ENCODE results near the gene PHGDH.
"Not testable (repeated sequence)": the region's sequence is repeated elsewhere in the genome, so short reads cannot be mapped to it uniquely, and the experiment has no call there.

The PHGDH gene

DNA sequence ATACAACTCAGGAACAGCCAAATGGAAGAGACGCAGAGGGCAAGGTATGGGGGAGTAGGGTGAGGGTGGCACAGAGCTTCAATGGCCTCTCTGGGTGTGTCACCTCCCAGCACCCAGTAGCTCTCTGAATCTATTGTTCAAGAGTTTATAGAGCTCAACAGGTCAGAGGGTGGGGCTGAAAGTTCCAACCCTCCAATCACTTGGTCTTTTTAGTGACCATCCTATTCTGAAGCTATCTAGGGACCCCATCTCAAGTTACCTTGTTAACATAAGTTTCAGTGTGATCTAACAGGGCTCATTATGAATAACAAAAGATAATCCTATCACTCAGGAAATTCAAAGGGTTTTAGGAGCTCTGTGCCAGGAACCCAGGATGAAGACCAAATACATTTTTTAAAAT lies 32.5 kb upstream of the PHGDH start:
- Histone ChIP-seq H3K4me1 (ENCODE audit: insufficient read depth, low read length) (peaks cover 23% of the 10 kb centered on the region), H3K27me3 (ENCODE audit: insufficient read depth, low read length) (no peaks in the 10 kb centered on the region), H3K9me3 (ENCODE audit: insufficient read depth, low read depth, low read length) (no peaks in the 10 kb centered on the region), H3K27ac (ENCODE audit: low read depth, low read length) (no peak overlapping the region), H3K36me3 (ENCODE audit: insufficient read depth, low read length) (no peaks in the 10 kb centered on the region), H3K9ac (ENCODE audit: low read depth, low read length) (no peak overlapping the region), H3K4me3 (ENCODE audit: low read length) (no peak overlapping the region)
- WGBS: 100% methylated on average over 1 of the region's 1 CpG

- no peaks in the 10 kb centered on the region for H3K9me3 ChIP-seq (ENCODE audit: insufficient read depth, low read depth, low read length)
- H3K4me3 ChIP-seq (ENCODE audit: low read length): no peak overlapping the region
- H3K27ac ChIP-seq (ENCODE audit: low read depth, low read length): no peak overlapping the region
- no peaks in the 10 kb centered on the region for H3K36me3 ChIP-seq (ENCODE audit: insufficient read depth, low read length)
- no peaks in the 10 kb centered on the region for H3K27me3 ChIP-seq (ENCODE audit: insufficient read depth, low read length)
- no peak overlapping the region for H3K9ac ChIP-seq (ENCODE audit: low read depth, low read length)
- H3K4me1 ChIP-seq (ENCODE audit: insufficient read depth, low read length): peaks cover 14% of the 10 kb centered on the region
- WGBS: over 99% methylated on average over 2 of the region's 3 CpGs
These were observed 31.5 kb upstream of the PHGDH start for GRCh38 chr1:119680193-119680592.

DNA sequence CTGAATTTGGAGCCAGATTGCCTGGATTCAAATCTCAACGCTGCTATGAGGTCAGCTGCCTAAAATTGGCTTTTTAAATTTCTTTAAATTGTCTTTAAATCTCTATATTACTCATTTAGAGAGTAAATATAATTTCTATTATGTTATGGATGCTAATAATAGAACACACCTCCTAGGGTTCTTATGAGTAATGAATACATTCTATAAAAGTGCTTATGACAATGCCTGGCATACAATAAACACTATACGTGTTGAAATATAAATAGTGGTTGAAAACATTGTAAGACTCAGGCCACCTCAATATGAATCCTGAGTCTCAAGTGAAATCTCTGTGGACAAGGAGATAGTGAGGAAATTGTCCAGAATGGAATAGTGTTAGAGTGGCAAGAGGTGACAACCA lies 31.0 kb upstream of the PHGDH start:
- WGBS: 100% methylated on average over 2 of the region's 2 CpGs
- no peaks in the 10 kb centered on the region for H3K9me3 ChIP-seq (ENCODE audit: insufficient read depth, low read depth, low read length)
- H3K36me3 ChIP-seq (ENCODE audit: insufficient read depth, low read length): no peaks in the 10 kb centered on the region
- peaks cover 14% of the 10 kb centered on the region for H3K4me1 ChIP-seq (ENCODE audit: insufficient read depth, low read length)
- no peak overlapping the region for H3K4me3 ChIP-seq (ENCODE audit: low read length)
- H3K9ac ChIP-seq (ENCODE audit: low read depth, low read length): no peak overlapping the region
- no peak overlapping the region for H3K27ac ChIP-seq (ENCODE audit: low read depth, low read length)
- no peaks in the 10 kb centered on the region for H3K27me3 ChIP-seq (ENCODE audit: insufficient read depth, low read length)

DNA sequence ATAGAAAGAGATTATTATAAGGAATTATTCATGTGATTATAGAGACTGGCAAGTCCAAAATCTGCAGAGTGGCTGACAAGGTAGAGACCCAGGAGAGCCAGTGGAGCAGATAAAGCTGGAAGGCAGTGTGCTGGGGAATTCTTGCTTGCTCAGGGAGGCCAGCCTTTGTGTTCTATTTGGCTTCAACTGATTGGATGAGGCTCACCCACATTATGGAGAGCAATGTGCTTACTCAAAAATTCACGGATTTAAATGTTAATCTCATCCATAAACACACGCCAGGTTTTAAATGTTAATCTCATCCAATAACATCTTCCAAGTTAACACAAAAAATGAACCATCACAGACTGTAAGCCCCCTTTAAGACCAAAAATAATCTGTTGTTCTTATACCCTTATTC lies 30.2 kb upstream of the PHGDH start:
- H3K9ac ChIP-seq (ENCODE audit: low read depth, low read length): no peak overlapping the region
- no peaks in the 10 kb centered on the region for H3K9me3 ChIP-seq (ENCODE audit: insufficient read depth, low read depth, low read length)
- no peaks in the 10 kb centered on the region for H3K27me3 ChIP-seq (ENCODE audit: insufficient read depth, low read length)
- no peak overlapping the region for H3K27ac ChIP-seq (ENCODE audit: low read depth, low read length)
- H3K4me1 ChIP-seq (ENCODE audit: insufficient read depth, low read length): peaks cover 19% of the 10 kb centered on the region
- WGBS: 92% methylated on average over 2 of the region's 2 CpGs
- H3K36me3 ChIP-seq (ENCODE audit: insufficient read depth, low read length): no peaks in the 10 kb centered on the region
- no peak overlapping the region for H3K4me3 ChIP-seq (ENCODE audit: low read length)

DNA sequence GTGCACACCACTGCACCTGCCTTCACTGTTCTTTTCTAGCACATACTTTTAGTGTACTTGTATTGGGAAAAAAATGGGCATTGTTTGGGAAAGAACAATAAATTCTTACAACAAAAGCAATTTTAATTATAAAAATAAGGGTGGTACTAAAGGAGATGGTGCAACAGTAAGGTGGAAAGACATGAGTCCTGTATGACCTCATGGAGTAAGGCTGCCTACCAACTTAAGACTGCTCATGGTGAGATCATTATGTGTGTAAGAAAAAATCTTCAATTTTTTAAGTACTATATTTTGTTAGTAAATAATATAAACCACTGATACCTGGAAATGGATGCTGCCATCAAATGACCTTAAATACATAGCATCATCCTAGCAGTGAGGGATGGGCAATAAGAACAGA lies 29.6 kb upstream of the PHGDH start:
- Histone ChIP-seq H3K27ac (ENCODE audit: low read depth, low read length) (no peak overlapping the region), H3K4me1 (ENCODE audit: insufficient read depth, low read length) (peaks cover 25% of the 10 kb centered on the region), H3K9ac (ENCODE audit: low read depth, low read length) (no peak overlapping the region), H3K9me3 (ENCODE audit: insufficient read depth, low read depth, low read length) (no peaks in the 10 kb centered on the region), H3K36me3 (ENCODE audit: insufficient read depth, low read length) (no peaks in the 10 kb centered on the region), H3K27me3 (ENCODE audit: insufficient read depth, low read length) (no peaks in the 10 kb centered on the region), H3K4me3 (ENCODE audit: low read length) (no peak overlapping the region)

DNA sequence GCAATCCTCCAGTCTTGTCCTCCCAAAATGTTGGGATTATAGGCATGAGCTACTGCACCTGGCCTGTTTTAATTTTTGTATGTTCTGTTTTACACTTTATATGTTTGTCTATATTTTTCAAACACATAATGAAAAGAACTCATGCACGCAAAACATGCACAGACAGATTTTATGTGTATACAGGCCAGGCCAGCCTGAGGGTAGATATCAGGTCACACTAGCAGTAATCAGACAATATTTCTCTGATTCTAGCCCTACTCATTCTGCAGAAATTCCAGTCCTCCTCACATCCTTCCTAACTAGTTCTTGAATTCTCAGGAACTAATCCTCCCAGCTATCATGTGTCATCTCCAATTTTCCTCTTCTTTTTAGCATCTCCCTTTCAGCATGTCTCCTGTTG lies 27.8 kb upstream of the PHGDH start:
- H3K4me1 ChIP-seq (ENCODE audit: insufficient read depth, low read length): peaks cover 39% of the 10 kb centered on the region
- no peak overlapping the region for H3K4me3 ChIP-seq (ENCODE audit: low read length)
- no peak overlapping the region for H3K9ac ChIP-seq (ENCODE audit: low read depth, low read length)
- no peak overlapping the region for H3K27ac ChIP-seq (ENCODE audit: low read depth, low read length)
- H3K27me3 ChIP-seq (ENCODE audit: insufficient read depth, low read length): no peaks in the 10 kb centered on the region
- WGBS: 89% methylated on average over 1 of the region's 1 CpG
- no peaks in the 10 kb centered on the region for H3K36me3 ChIP-seq (ENCODE audit: insufficient read depth, low read length)
- no peaks in the 10 kb centered on the region for H3K9me3 ChIP-seq (ENCODE audit: insufficient read depth, low read depth, low read length)

DNA sequence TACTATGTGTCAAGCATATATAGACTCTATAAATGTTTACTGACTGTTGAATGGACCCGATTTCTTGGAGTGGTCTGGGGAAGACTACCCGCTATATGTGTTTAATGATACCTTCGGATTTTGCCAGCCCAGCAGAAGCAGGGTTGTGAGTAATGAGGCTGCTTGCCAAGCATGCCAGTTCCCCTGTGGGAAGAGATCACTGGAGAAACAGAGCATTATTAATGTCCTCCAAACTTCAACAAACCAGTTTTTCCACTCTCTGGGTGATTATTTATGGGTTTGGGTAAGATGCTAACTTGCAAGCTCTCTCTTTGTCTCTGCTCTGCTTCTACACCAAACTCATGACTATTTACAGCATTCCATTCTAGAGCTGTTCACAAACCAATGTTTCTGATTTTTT lies 25.1 kb upstream of the PHGDH start:
- no peaks in the 10 kb centered on the region for H3K27me3 ChIP-seq (ENCODE audit: insufficient read depth, low read length)
- H3K4me1 ChIP-seq (ENCODE audit: insufficient read depth, low read length): peaks cover 38% of the 10 kb centered on the region
- H3K4me3 ChIP-seq (ENCODE audit: low read length): no peak overlapping the region
- H3K27ac ChIP-seq (ENCODE audit: low read depth, low read length): peak overlapping the region; percentile 4
- no peaks in the 10 kb centered on the region for H3K9me3 ChIP-seq (ENCODE audit: insufficient read depth, low read depth, low read length)
- H3K36me3 ChIP-seq (ENCODE audit: insufficient read depth, low read length): no peaks in the 10 kb centered on the region
- 96% methylated on average over 3 of the region's 3 CpGs for WGBS
- 0 out of 2 replicates have a peak overlapping the region, but pooled peaks have one; percentile 10 for H3K9ac ChIP-seq (ENCODE audit: low read depth, low read length)

DNA sequence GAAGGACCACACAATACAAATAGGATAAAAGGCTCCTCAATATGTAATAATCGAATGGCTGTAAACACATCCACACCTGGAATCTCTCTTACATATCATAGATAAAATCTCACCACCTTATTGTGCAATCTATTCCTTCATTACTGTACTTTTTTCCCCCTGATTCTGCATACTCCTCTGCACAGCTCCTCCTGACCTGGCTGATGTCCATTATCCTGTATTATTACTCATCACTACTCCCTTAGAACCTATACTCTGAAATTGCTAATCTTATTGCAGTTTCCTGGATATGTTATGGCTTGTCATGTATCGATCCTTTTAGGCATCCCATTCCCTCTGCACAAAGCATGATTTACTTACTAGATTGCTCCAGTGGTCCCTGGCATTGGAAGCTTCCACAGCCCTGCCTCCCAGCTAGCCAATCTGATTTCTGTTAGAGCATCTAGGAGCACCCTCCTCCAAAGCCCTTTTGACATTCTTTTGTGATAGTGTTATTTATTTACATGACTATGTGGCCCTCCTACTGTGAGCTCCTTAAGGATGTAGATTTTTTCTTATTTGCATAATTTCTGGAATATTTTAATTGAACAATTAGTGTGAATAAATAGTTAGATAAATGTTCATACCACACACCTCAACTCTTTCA lies 24.2 kb upstream of the PHGDH start:
- peak overlapping the region; percentile 12; the same call in 1 of the 2 replicates for H3K27ac ChIP-seq (ENCODE audit: low read depth, low read length)
- H3K27me3 ChIP-seq (ENCODE audit: insufficient read depth, low read length): no peaks in the 10 kb centered on the region
- peaks cover 38% of the 10 kb centered on the region for H3K4me1 ChIP-seq (ENCODE audit: insufficient read depth, low read length)
- no peaks in the 10 kb centered on the region for H3K9me3 ChIP-seq (ENCODE audit: insufficient read depth, low read depth, low read length)
- H3K4me3 ChIP-seq (ENCODE audit: low read length): no peak overlapping the region
- no peak overlapping the region for H3K9ac ChIP-seq (ENCODE audit: low read depth, low read length)
- H3K36me3 ChIP-seq (ENCODE audit: insufficient read depth, low read length): no peaks in the 10 kb centered on the region
- 81% methylated on average over 2 of the region's 2 CpGs for WGBS

GRCh38 chr1:119688810-119689209 lies 22.9 kb upstream of the PHGDH start:
- Histone ChIP-seq H3K27ac (ENCODE audit: low read depth, low read length) (peak overlapping the region; percentile 12; the same call in 1 of the 2 replicates), H3K4me3 (ENCODE audit: low read length) (no peak overlapping the region), H3K4me1 (ENCODE audit: insufficient read depth, low read length) (peaks cover 38% of the 10 kb centered on the region), H3K9ac (ENCODE audit: low read depth, low read length) (no peak overlapping the region), H3K9me3 (ENCODE audit: insufficient read depth, low read depth, low read length) (no peaks in the 10 kb centered on the region), H3K27me3 (ENCODE audit: insufficient read depth, low read length) (no peaks in the 10 kb centered on the region), H3K36me3 (ENCODE audit: insufficient read depth, low read length) (no peaks in the 10 kb centered on the region)

DNA sequence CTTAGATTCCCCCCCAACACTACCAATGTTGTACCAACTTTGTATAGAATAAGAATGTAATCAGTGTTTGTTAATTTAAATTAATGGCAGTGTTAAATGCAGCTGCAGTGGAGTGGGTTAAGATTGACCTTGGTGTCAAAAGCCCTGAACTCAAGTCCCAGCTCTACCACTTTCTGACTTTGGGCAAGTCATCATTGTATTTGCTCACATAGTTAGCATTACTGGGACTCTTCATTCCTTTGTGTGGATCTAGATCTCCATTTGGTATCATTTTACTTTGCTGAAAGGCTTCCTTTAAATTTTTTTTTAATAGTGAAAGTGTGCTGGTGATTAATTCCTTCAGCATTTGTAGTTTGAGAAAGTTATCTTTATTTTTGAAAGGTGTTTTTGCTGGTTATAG lies 22.2 kb upstream of the PHGDH start:
- Histone ChIP-seq H3K27me3 (ENCODE audit: insufficient read depth, low read length) (no peaks in the 10 kb centered on the region), H3K9ac (ENCODE audit: low read depth, low read length) (no peak overlapping the region)

DNA sequence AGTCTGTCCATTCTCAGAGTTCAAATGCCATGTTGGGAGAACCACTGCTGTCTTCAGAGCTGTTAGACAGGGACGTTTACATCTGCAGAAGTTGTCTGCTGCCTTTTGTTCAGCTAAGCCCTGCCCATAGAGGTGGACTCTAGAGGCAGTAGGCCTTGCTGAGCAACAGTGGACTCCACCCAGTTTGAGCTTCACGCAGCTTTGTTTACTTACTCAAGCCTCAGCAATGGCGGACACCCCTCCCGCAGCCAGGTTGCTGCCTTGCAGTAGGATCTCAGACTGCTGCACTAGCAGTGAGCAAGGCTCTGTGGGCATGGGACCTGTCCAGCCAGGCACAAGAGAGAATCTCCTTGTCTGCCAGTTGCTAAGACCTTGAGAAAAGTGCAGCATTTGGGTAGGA lies 14.9 kb upstream of the PHGDH start:
- 87% methylated on average over 4 of the region's 4 CpGs for WGBS
- H3K9ac ChIP-seq (ENCODE audit: low read depth, low read length); H3K36me3 ChIP-seq (ENCODE audit: insufficient read depth, low read length); H3K27ac ChIP-seq (ENCODE audit: low read depth, low read length); H3K27me3 ChIP-seq (ENCODE audit: insufficient read depth, low read length); H3K4me1 ChIP-seq (ENCODE audit: insufficient read depth, low read length); H3K4me3 ChIP-seq (ENCODE audit: low read length): not testable (repeated sequence)
- H3K9me3 ChIP-seq (ENCODE audit: insufficient read depth, low read depth, low read length): peaks cover 15% of the 10 kb centered on the region

More for the DNA sequence above, 22.2 kb upstream of the PHGDH start:
- Histone ChIP-seq H3K36me3 (ENCODE audit: insufficient read depth, low read length) (no peaks in the 10 kb centered on the region), H3K4me1 (ENCODE audit: insufficient read depth, low read length) (peaks cover 38% of the 10 kb centered on the region), H3K27ac (ENCODE audit: low read depth, low read length) (no peak overlapping the region), H3K9me3 (ENCODE audit: insufficient read depth, low read depth, low read length) (no peaks in the 10 kb centered on the region), H3K4me3 (ENCODE audit: low read length) (no peak overlapping the region)

GRCh38 chr1:119697598-119697997 lies 14.1 kb upstream of the PHGDH start:
- Histone ChIP-seq H3K27ac (ENCODE audit: low read depth, low read length) (no peak overlapping the region), H3K9me3 (ENCODE audit: insufficient read depth, low read depth, low read length) (peaks cover 17% of the 10 kb centered on the region), H3K36me3 (ENCODE audit: insufficient read depth, low read length) (no peaks in the 10 kb centered on the region), H3K9ac (ENCODE audit: low read depth, low read length) (no peak overlapping the region), H3K4me3 (ENCODE audit: low read length) (no peak overlapping the region), H3K27me3 (ENCODE audit: insufficient read depth, low read length) (no peaks in the 10 kb centered on the region), H3K4me1 (ENCODE audit: insufficient read depth, low read length) (no peaks in the 10 kb centered on the region)
- 87% methylated on average over 3 of the region's 3 CpGs for WGBS

Measured in HUES64 (cell line).